ENCODE results near the gene TMEM182. TPM values are rescaled to one million over a fixed set of nuclear protein-coding genes. Genes with fewer than 3 reads are reported as not detected.

TMEM182 gene
- polyA plus RNA-seq, 1 donor from 2014 or later: 3.8 TPM

DNA sequence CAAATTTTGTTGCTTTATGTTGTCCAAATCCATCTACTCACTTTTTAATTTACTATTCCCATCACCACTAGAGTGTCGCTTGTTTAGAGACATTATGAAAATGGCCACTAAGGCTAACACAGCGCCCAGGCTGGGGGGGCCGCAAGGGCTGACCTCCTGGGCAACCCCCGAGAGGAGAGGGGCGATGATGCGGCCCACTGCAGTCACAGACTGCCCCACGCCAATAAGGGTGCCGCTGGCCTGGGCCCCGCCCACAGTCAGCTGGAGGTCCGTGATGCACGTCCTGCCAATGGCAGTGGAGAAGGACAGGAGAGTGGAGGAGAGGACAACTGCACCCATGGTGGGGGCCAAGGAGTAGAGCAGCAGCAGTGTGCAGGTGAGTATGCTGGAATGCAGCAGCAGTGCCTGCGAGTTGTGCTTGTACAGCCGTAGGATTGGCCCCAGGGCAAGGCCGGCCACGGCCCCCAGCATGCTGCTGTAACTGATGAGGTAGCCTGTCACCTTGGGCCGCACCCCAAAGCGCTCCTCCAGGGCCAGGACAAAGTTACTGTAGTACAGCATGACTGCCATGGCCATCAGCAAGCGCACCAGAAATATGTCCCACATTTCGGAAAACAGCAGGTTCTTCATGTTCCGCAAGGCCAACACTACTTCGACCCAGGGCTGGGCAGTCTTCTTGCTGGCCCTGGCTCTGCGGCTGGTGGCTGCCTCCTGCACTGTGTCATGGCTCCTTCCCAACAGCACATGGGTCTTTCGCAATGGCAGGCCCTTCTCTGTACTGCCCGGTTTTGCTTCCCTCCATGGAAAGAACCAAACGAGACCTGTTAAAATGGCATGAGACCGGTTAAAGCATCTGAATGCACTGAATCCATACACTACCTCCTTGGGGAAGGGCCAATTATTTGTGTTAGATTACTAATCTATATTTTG lies 43.2 kb upstream of the TMEM182 start:
- no peaks in the 10 kb centered on the region for H4K20me1 ChIP-seq (ENCODE audit: insufficient read depth)
- no peak overlapping the region for H2AFZ ChIP-seq (ENCODE audit: low read depth, low read length)
- TF ChIP-seq EZH2 (IDR thresholded peaks at IDR 0.05; ENCODE audit: borderline replicate concordance, insufficient read depth, low read length, poor library complexity, severe bottlenecking) (no peak), MXI1 (conservative IDR thresholded peaks at IDR 0.05; ENCODE audit: poor library complexity, severe bottlenecking) (no peak), SMC3 (conservative IDR thresholded peaks at IDR 0.05; ENCODE audit: poor library complexity) (no peak), TAF1 (IDR thresholded peaks at IDR 0.05; ENCODE audit: low read depth) (no peak), RAD21 (conservative IDR thresholded peaks at IDR 0.05) (no peak), POLR2AphosphoS5 (IDR thresholded peaks at IDR 0.05) (no peak), CTCF (IDR thresholded peaks at IDR 0.05; ENCODE audit: poor library complexity, severe bottlenecking) (no peak)
- no peaks in the 10 kb centered on the region for H3K27me3 ChIP-seq (ENCODE audit: insufficient read depth, low read depth, low read length)
- H3K27ac ChIP-seq (ENCODE audit: low read length): no peak overlapping the region
- H3K9ac ChIP-seq (ENCODE audit: low read length): no peak overlapping the region
- H3K9me2 ChIP-seq (ENCODE audit: insufficient read depth, low read length): no peaks in the 10 kb centered on the region
- H3F3A ChIP-seq (ENCODE audit: insufficient read depth, low read length, poor library complexity, severe bottlenecking): no peaks in the 10 kb centered on the region
- H3K4me3 ChIP-seq (ENCODE audit: low read length): no peak overlapping the region
- no peak overlapping the region for H3K4me2 ChIP-seq (ENCODE audit: low read length)
- no peaks in the 10 kb centered on the region for H3K79me2 ChIP-seq (replicated peaks; ENCODE audit: insufficient read depth, low read length)
- peaks cover 12% of the 10 kb centered on the region for H3K36me3 ChIP-seq (ENCODE audit: insufficient read depth, low read length)
- no peaks in the 10 kb centered on the region for H3K9me3 ChIP-seq (ENCODE audit: low read length)

- TF ChIP-seq REST (IDR thresholded peaks at IDR 0.05; ENCODE audit: borderline replicate concordance): no peak
- no peak for TF ChIP-seq EZH2 (IDR thresholded peaks at IDR 0.05; ENCODE audit: borderline replicate concordance, insufficient read depth, low read length, poor library complexity, severe bottlenecking)
- no peak for TF ChIP-seq EP300 (conservative IDR thresholded peaks at IDR 0.05; ENCODE audit: poor library complexity, severe bottlenecking)
- Histone ChIP-seq H3K9me2 (ENCODE audit: insufficient read depth, low read length) (no peaks in the 10 kb centered on the region), H3K9me3 (ENCODE audit: low read length) (no peaks in the 10 kb centered on the region), H4K20me1 (ENCODE audit: insufficient read depth) (no peaks in the 10 kb centered on the region), H3K4me2 (ENCODE audit: low read length) (no peak overlapping the region), H3K4me3 (ENCODE audit: low read length) (no peak overlapping the region), H3K36me3 (ENCODE audit: insufficient read depth, low read length) (peaks cover 7% of the 10 kb centered on the region), H3K27me3 (ENCODE audit: insufficient read depth, low read depth, low read length) (no peaks in the 10 kb centered on the region), H3K27ac (ENCODE audit: low read length) (no peak overlapping the region), H3F3A (ENCODE audit: insufficient read depth, low read length, poor library complexity, severe bottlenecking) (no peaks in the 10 kb centered on the region), H3K9ac (ENCODE audit: low read length) (no peak overlapping the region), H3K79me2 (replicated peaks; ENCODE audit: insufficient read depth, low read length) (no peaks in the 10 kb centered on the region), H2AFZ (ENCODE audit: low read depth, low read length) (no peak overlapping the region)
These were observed 37.8 kb upstream of the TMEM182 start for GRCh38 chr2:102724016-102724490.

Data from neural cell (in vitro differentiated cells).